Measurements from ENCODE around the gene SH2D3C. TPM values are rescaled to one million over a fixed set of nuclear protein-coding genes. Genes with fewer than 3 reads are reported as not detected.
"Not testable (repeated sequence)": the region's sequence is repeated elsewhere in the genome, so short reads cannot be mapped to it uniquely, and the experiment has no call there.

The SH2D3C gene
- total RNA-seq, 1 donor from 2014 or later, result 5.8 TPM

DNA sequence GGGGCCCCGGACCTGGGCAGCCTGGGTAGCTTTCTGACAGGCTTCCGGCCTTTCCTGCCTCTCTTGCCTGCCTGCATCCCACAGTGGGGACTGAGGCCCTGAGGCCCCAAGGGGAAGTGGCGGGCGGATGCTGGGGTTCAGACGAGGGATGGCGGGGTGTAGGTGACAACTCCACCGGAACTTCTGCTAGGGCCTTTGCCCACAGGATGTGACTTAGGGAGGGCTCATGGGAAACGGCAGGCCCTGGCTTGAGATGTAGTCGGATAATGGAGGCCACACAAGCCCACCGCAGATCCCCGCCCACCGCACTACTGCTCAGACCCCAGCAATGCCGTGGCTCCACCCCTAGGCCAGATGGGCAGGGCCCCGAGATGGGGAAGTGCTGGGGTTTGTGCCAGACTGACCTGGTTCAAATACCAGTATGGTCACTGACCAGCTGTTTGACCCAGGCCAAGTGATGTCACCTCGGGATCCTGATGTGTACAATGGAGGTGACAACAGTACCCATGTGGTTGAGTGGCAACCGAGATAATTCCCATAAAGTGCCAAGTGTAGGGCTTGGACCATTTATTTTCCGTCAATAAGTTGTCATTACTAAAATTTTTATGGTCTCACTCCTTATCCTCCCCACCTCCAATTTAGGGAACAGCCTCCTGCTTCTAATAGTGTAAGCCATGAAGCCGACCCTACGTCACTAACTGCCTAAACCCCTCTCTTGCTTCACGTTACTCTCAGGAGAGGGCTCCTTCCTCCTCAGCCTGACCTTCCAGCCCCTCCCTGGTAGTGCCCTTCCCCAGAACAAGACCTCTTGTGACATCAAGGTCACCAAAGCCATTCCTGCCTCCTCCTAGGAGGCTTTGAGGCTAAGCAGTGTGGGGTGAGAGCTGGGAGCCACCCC is 4.9 kb upstream of the SH2D3C start:
- no peaks in the 10 kb centered on the region for H3K9me3 Mint-ChIP-seq (ENCODE audit: unreplicated experiment)
- peaks cover 9% of the 10 kb centered on the region for H3K36me3 Mint-ChIP-seq (ENCODE audit: low read depth, unreplicated experiment)
- Histone ChIP-seq H3K36me3 (ENCODE audit: insufficient read depth, low read length) (peaks cover 10% of the 10 kb centered on the region), H3K79me2 (ENCODE audit: insufficient read depth, low read length) (peaks cover 25% of the 10 kb centered on the region), H3K4me2 (ENCODE audit: low read length) (no peak overlapping the region), H3K4me3 (ENCODE audit: insufficient read depth, low read depth, low read length) (no peak overlapping the region), H3K9ac (ENCODE audit: low read length) (no peak overlapping the region), H3K27me3 (ENCODE audit: insufficient read depth, low read length) (no peaks in the 10 kb centered on the region), H4K20me1 (ENCODE audit: insufficient read depth, low read length) (peaks cover 21% of the 10 kb centered on the region), H3K9me3 (ENCODE audit: insufficient read depth, low read depth, low read length) (no peaks in the 10 kb centered on the region), H2AFZ (ENCODE audit: low read depth, low read length) (no peak overlapping the region), H3K4me1 (ENCODE audit: insufficient read depth, low read length) (peaks cover 4% of the 10 kb centered on the region), H3K27ac (ENCODE audit: low read depth, low read length) (no peak overlapping the region)
- peak overlapping the region; percentile 14 for H3K4me3 Mint-ChIP-seq (ENCODE audit: unreplicated experiment)
- peaks cover 3% of the 10 kb centered on the region for H3K27me3 Mint-ChIP-seq (ENCODE audit: low read depth, unreplicated experiment)
- DNase-seq (ENCODE audit: low read depth) (no peak), FAIRE-seq (no peak)
- peaks cover 8% of the 10 kb centered on the region for H3K4me1 Mint-ChIP-seq (ENCODE audit: low read depth, unreplicated experiment)
- no peak overlapping the region for H3K27ac Mint-ChIP-seq (ENCODE audit: unreplicated experiment)
- TF ChIP-seq EZH2 (IDR thresholded peaks at IDR 0.05; ENCODE audit: insufficient read depth, low read length), result no peak
- no peak for TF ChIP-seq CTCF (IDR thresholded peaks at IDR 0.05; ENCODE audit: insufficient read depth, low read depth, low read length)

DNA sequence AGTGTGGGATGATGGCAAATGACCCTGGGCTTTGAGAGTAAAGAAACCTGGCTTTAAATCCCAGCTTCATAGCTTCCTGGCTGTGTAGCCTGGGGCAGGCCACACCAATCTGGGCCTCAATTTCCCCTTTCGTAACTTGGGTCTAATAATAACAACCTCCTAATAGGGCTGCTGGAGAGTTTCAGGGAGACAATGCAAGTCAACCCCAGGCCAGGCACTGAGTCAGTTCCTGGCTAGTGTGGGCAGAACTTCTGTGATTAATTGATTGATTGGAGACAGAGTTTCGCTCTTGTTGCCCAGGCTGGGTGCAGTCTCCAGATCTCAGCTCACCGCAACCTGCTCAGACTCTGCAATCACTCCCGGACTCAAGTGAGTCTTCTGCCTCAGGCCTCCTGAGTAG is 3.3 kb upstream of the SH2D3C start:
- Histone ChIP-seq H3K4me2 (ENCODE audit: low read length) (no peak overlapping the region), H3K36me3 (ENCODE audit: insufficient read depth, low read length) (no peaks in the 10 kb centered on the region), H3K9me3 (ENCODE audit: insufficient read depth, low read depth, low read length) (no peaks in the 10 kb centered on the region), H2AFZ (ENCODE audit: low read depth, low read length) (no peak overlapping the region), H3K4me3 (ENCODE audit: insufficient read depth, low read depth, low read length) (no peak overlapping the region), H3K27me3 (ENCODE audit: insufficient read depth, low read length) (no peaks in the 10 kb centered on the region), H3K27ac (ENCODE audit: low read depth, low read length) (no peak overlapping the region), H3K9ac (ENCODE audit: low read length) (no peak overlapping the region), H3K79me2 (ENCODE audit: insufficient read depth, low read length) (peaks cover 10% of the 10 kb centered on the region), H3K4me1 (ENCODE audit: insufficient read depth, low read length) (no peaks in the 10 kb centered on the region), H4K20me1 (ENCODE audit: insufficient read depth, low read length) (peaks cover 6% of the 10 kb centered on the region)
- peaks cover 3% of the 10 kb centered on the region for H3K27me3 Mint-ChIP-seq (ENCODE audit: low read depth, unreplicated experiment)
- no peak overlapping the region for H3K4me3 Mint-ChIP-seq (ENCODE audit: unreplicated experiment)
- no peak for DNase-seq (ENCODE audit: low read depth)
- no peak overlapping the region for H3K27ac Mint-ChIP-seq (ENCODE audit: unreplicated experiment)
- no peaks in the 10 kb centered on the region for H3K4me1 Mint-ChIP-seq (ENCODE audit: low read depth, unreplicated experiment)
- no peaks in the 10 kb centered on the region for H3K9me3 Mint-ChIP-seq (ENCODE audit: unreplicated experiment)
- peaks cover 2% of the 10 kb centered on the region for H3K36me3 Mint-ChIP-seq (ENCODE audit: low read depth, unreplicated experiment)
- no peak for TF ChIP-seq CTCF (IDR thresholded peaks at IDR 0.05; ENCODE audit: insufficient read depth, low read depth, low read length)
- no peak for TF ChIP-seq EZH2 (IDR thresholded peaks at IDR 0.05; ENCODE audit: insufficient read depth, low read length)
- no peak for FAIRE-seq

DNA sequence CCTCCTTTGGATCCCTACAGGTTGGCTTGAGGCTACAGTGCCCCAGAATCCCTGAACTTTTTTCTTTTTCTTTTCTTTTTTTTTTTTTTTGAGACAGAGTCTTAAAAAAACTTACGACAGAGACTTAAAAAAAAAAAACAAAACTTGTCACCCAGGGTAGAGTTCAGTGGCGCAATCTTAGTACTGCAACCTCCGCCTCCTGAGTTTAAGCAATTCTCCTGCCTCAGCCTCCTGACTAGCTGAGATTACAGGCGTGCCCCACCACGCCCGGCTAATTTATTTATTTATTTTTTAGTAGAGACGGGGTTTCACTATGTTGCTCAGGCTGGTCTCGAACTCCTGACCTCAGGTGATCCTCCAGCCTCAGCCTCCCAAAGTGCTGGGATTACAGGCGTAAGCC is 2.4 kb upstream of the SH2D3C start:
- H4K20me1 ChIP-seq (ENCODE audit: insufficient read depth, low read length); H3K4me2 ChIP-seq (ENCODE audit: low read length); H3K4me1 ChIP-seq (ENCODE audit: insufficient read depth, low read length); H3K79me2 ChIP-seq (ENCODE audit: insufficient read depth, low read length); H3K27ac ChIP-seq (ENCODE audit: low read depth, low read length); H2AFZ ChIP-seq (ENCODE audit: low read depth, low read length); H3K36me3 ChIP-seq (ENCODE audit: insufficient read depth, low read length); H3K4me3 Mint-ChIP-seq (ENCODE audit: unreplicated experiment); DNase-seq (ENCODE audit: low read depth); H3K9me3 Mint-ChIP-seq (ENCODE audit: unreplicated experiment); H3K4me3 ChIP-seq (ENCODE audit: insufficient read depth, low read depth, low read length); H3K4me1 Mint-ChIP-seq (ENCODE audit: low read depth, unreplicated experiment); H3K9me3 ChIP-seq (ENCODE audit: insufficient read depth, low read depth, low read length); H3K36me3 Mint-ChIP-seq (ENCODE audit: low read depth, unreplicated experiment); H3K9ac ChIP-seq (ENCODE audit: low read length); H3K27ac Mint-ChIP-seq (ENCODE audit: unreplicated experiment); H3K27me3 ChIP-seq (ENCODE audit: insufficient read depth, low read length); FAIRE-seq; H3K27me3 Mint-ChIP-seq (ENCODE audit: low read depth, unreplicated experiment): not testable (repeated sequence)

Measured in astrocyte (in vitro differentiated cells and primary cell).